HCT116 (cell line): Measurements from ENCODE around the gene FTO. TPM values are rescaled to one million over a fixed set of nuclear protein-coding genes. Genes with fewer than 3 reads are reported as not detected.

ENCODE experiments used
- ATAC-seq: fragments of 200-7000 bp; cut with Tn5 transposase; 2 replicates; pipeline ENCODE4 v1.9.1; 2020; ENCODE audit warnings: mild to moderate bottlenecking, moderate library complexity
- BruUV-seq: library from RNA; stranded (reverse); fragments of 400-500 nt; replicated peaks from 2 replicates; lab custom pipeline; 2021; lab: Mats Ljungman, UMichigan
- CTCF ChIA-PET: fragments of 300-600 bp; sonication (Branson Sonifier 250); formaldehyde crosslinking; loops from one replicate; lab custom pipeline; 2021; ENCODE audit warnings: antibody characterized with exemption; lab: Charles Lee
- POLR2A ChIA-PET: fragments of 300-600, 350-600 bp; sonication (Branson Sonifier 250); formaldehyde crosslinking; loops from one replicate; lab custom pipeline; 2021; ENCODE audit warnings: antibody characterized with exemption; lab: Charles Lee
- RAD21 ChIA-PET, 2 experiments: fragments of 300-600 bp; sonication (Branson Sonifier 250); formaldehyde crosslinking; loops; one replicate each; lab custom pipeline; 2023; ENCODE audit warnings: low total read pairs in 2 of 2; ENCODE audit not compliant: uncharacterized antibody in 2 of 2, unreplicated experiment in 2 of 2, low non-redundant PET in 1 of 2; lab: Charles Lee
- DNase-seq: peaks from one replicate; pipeline ENCODE4 v3.0.0-alpha.2; 2010; ENCODE audit warnings: low read depth, low spot score
- H2AFZ ChIP-seq: fragments of 200-600 bp; shearing (Covaris generic), sonication (generic); 2 replicates; pipeline ENCODE4 v1.6.1; 2017; ENCODE audit warnings: low read depth, mixed run types, mixed read lengths, antibody characterized with exemption, low read length; ENCODE audit not compliant: poor library complexity, severe bottlenecking
- H3K27ac ChIP-seq: 2 replicates; pipeline ENCODE4 v1.5.1; 2012; ENCODE audit warnings: low read depth, low read length
- H3K27me3 ChIP-seq: fragments of 200-600 bp; sonication (generic); 2 replicates; pipeline ENCODE4 v1.6.1; 2016; ENCODE audit warnings: mixed run types, low read length, mixed read lengths; ENCODE audit not compliant: insufficient read depth
- H3K36me3 ChIP-seq, 2 experiments: fragments of 200-500 bp in 1 of 2; fragments of 200-600 bp in 1 of 2; sonication (Bioruptor generic) in 1 of 2; sonication (generic) in 1 of 2; 2 replicates each; pipeline versions ENCODE4 v1.5.1 to v1.6.1; 2014 to 2016; ENCODE audit warnings: low read length in 2 of 2, inconsistent platforms in 1 of 2, mixed read lengths in 1 of 2, mixed run types in 1 of 2; ENCODE audit not compliant: insufficient read depth in 2 of 2, control insufficient read depth in 1 of 2
- H3K4me1 ChIP-seq, 2 experiments: fragments of 200-600 bp in 1 of 2; sonication (generic) in 1 of 2; 2 replicates each; pipeline versions ENCODE4 v1.5.1 to v1.6.1; 2012 to 2017; ENCODE audit warnings: low read length in 2 of 2, inconsistent platforms in 1 of 2, mild to moderate bottlenecking in 1 of 2, mixed read lengths in 1 of 2, mixed run types in 1 of 2, moderate library complexity in 1 of 2; ENCODE audit not compliant: insufficient read depth in 2 of 2, control insufficient read depth in 1 of 2
- H3K4me2 ChIP-seq: fragments of 200-600 bp; sonication (generic); 2 replicates; pipeline ENCODE4 v1.6.1; 2017; ENCODE audit warnings: mixed run types, low read length, mixed read lengths
- H3K4me3 ChIP-seq, 2 experiments: fragments of 200-600 bp in 1 of 2; sonication (generic) in 1 of 2; replicated peaks in 1 of 2; 2 replicates each; pipeline ENCODE4 v1.5.1; 2011 to 2016; ENCODE audit warnings: low read length in 2 of 2, control low read depth in 1 of 2, low read depth in 1 of 2, mild to moderate bottlenecking in 1 of 2, mixed read lengths in 1 of 2, mixed run types in 1 of 2
- H3K79me2 ChIP-seq: fragments of 200-600 bp; sonication (generic); 2 replicates; pipeline ENCODE4 v1.6.1; 2017; ENCODE audit warnings: mild to moderate bottlenecking, mixed run types, low read length, moderate library complexity, mixed read lengths; ENCODE audit not compliant: insufficient read depth
- H3K9ac ChIP-seq: fragments of 200-600 bp; sonication (generic); 2 replicates; pipeline ENCODE4 v1.6.1; 2016; ENCODE audit warnings: low read length, mixed read lengths
- H3K9me2 ChIP-seq: fragments of 200-600 bp; sonication (generic), shearing (Covaris generic); 2 replicates; pipeline ENCODE4 v1.6.1; 2017; ENCODE audit warnings: mixed run types, mild to moderate bottlenecking, moderate library complexity; ENCODE audit not compliant: insufficient read depth
- H3K9me3 ChIP-seq, 2 experiments: fragments of 200-500 bp in 1 of 2; fragments of 200-600 bp in 1 of 2; sonication (Bioruptor generic) in 1 of 2; sonication (generic) in 1 of 2; 2 replicates each; pipeline ENCODE4 v1.6.1; 2014 to 2017; ENCODE audit warnings: low read length in 2 of 2, mixed read lengths in 2 of 2, inconsistent platforms in 1 of 2, low read depth in 1 of 2, mild to moderate bottlenecking in 1 of 2, mixed run types in 1 of 2, moderate library complexity in 1 of 2; ENCODE audit not compliant: control insufficient read depth in 1 of 2, insufficient read depth in 1 of 2
- H4K20me1 ChIP-seq: fragments of 200-600 bp; sonication (generic), shearing (Covaris generic); 2 replicates; pipeline ENCODE4 v1.6.1; 2017; ENCODE audit warnings: mixed run types, mild to moderate bottlenecking, moderate library complexity; ENCODE audit not compliant: insufficient read depth
- CEBPB ChIP-seq: IDR thresholded peaks from 2 replicates; pipeline ENCODE4 v1.6.1; 2012; ENCODE audit warnings: low read depth
- EGR1 ChIP-seq: IDR thresholded peaks from 2 replicates; pipeline ENCODE4 v1.6.1; 2012; ENCODE audit warnings: low read depth
- ELF1 ChIP-seq: IDR thresholded peaks from 2 replicates; pipeline ENCODE4 v1.6.1; 2012; ENCODE audit warnings: low read depth, borderline replicate concordance
- EZH2 ChIP-seq: fragments of 200-600 bp; sonication (generic); IDR thresholded peaks from 2 replicates; pipeline ENCODE4 v1.6.1; 2017; ENCODE audit warnings: antibody characterized with exemption, mixed run types
- EZH2phosphoT487 ChIP-seq: fragments of 200-600 bp; IDR thresholded peaks from 2 replicates; pipeline ENCODE4 v1.6.1; 2018; ENCODE audit warnings: antibody characterized with exemption, borderline replicate concordance
- FOSL1 ChIP-seq: IDR thresholded peaks from 2 replicates; pipeline ENCODE4 v1.6.1; 2012; ENCODE audit warnings: low read depth
- MAX ChIP-seq: IDR thresholded peaks from 2 replicates; pipeline ENCODE4 v1.6.1; 2012
- POLR2A ChIP-seq: IDR thresholded peaks from 2 replicates; pipeline ENCODE4 v1.7.0; 2011; ENCODE audit warnings: borderline replicate concordance; ENCODE audit not compliant: insufficient read depth, insufficient read length; ENCODE audit errors: extremely low read depth
- RAD21 ChIP-seq: IDR thresholded peaks from 2 replicates; pipeline ENCODE4 v1.6.1; 2012; ENCODE audit warnings: low read depth, mild to moderate bottlenecking
- SP1 ChIP-seq: IDR thresholded peaks from 2 replicates; pipeline ENCODE4 v1.6.1; 2012; ENCODE audit warnings: low read depth
- ZBTB33 ChIP-seq: IDR thresholded peaks from 2 replicates; pipeline ENCODE4 v1.6.1; 2011; ENCODE audit warnings: mild to moderate bottlenecking, low read length, moderate library complexity; ENCODE audit not compliant: insufficient replicate concordance; ENCODE audit errors: extremely low read depth
- intact Hi-C: fragments of 100-400 bp; cut with micrococcal nuclease; formaldehyde crosslinking; loops from 2 replicates; pipeline ENCODE4 v1.10.0; 2022
- total RNA-seq: library from RNA; stranded (reverse); gene quantifications from one replicate; pipeline ENCODE4 v1.2.1, GENCODE V29; 2021; ENCODE audit not compliant: unreplicated experiment
- TF ChIP-seq, protein P1 (sequence below), 3 experiments: fragments of 200-600 bp in 1 of 3; sonication (generic) in 1 of 3; IDR thresholded peaks in 2 of 3; conservative IDR thresholded peaks in 1 of 3; 2 replicates each; pipeline ENCODE4 v1.5.1; 2012 to 2017; ENCODE audit warnings: low read depth in 2 of 3, low read length in 2 of 3, antibody characterized with exemption in 1 of 3, borderline replicate concordance in 1 of 3, control low read depth in 1 of 3, mild to moderate bottlenecking in 1 of 3, mixed read lengths in 1 of 3, mixed run types in 1 of 3, moderate library complexity in 1 of 3; ENCODE audit not compliant: insufficient read depth in 1 of 3
- TF ChIP-seq, protein P2 (sequence below): IDR thresholded peaks from 2 replicates; pipeline ENCODE4 v1.6.1; 2012

Gene FTO
- total RNA-seq, 1 experiment from 2014 or later: 55.2 TPM

DNA sequence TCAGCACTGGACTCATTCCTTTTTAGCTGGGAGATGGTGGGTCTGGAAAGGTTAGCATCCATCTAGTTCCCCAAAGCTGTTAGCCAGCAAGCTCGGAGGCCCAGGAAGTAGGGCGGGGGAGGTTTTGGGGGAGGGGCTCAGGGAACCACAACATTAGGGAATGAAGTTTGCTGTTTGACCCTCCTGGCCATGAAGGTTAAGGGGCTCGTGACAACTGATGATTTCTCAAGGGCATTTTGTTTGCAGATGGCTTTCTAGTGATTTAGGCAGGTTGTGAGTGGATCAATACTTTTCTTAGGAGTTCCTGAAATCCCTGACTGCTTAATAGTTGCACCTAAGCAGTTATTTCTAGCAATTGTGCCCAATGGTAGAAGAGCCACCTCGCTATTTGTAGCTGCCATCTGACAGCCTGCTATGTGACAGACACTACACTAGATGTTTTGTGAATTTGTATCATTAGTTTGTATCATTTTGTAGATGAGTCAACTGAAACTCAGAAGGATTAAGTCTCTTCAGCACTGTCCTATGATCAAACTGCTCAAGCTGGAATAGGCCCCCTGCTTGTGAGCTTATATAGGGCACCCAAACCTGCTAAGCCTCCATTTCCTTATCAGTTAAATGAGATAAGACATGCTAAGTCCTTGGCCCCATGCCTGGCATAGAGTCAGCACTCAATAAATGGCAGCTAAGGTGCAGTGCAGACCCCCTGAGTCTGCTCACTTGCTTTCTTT, 436.3 kb downstream of the FTO start:
- BruUV-seq: no TSS peak
- intact Hi-C loops: no loop called here
- POLR2A ChIA-PET: no interaction called here
- Histone ChIP-seq H4K20me1 (no peaks in the 10 kb centered on the region), H3K27me3 (peaks cover 12% of the 10 kb centered on the region; the same call in 1 of the 2 replicates), H3K4me3 (no peak overlapping the region), H2AFZ (no peak overlapping the region), H3K36me3 (no peaks in the 10 kb centered on the region), H3K4me2 (no peak overlapping the region), H3K27ac (no peak overlapping the region), H3K9me3 (no peaks in the 10 kb centered on the region), H3K79me2 (no peaks in the 10 kb centered on the region), H3K4me1 (no peaks in the 10 kb centered on the region), H3K9ac (no peak overlapping the region), H3K9me2 (no peaks in the 10 kb centered on the region)
- RAD21 ChIA-PET: no interaction called here
- DNase-seq (no peak), ATAC-seq (no peak)
- TF ChIP-seq EZH2 (no peak), RAD21 (no peak), EGR1 (no peak)
- TF ChIP-seq, protein P1, sequence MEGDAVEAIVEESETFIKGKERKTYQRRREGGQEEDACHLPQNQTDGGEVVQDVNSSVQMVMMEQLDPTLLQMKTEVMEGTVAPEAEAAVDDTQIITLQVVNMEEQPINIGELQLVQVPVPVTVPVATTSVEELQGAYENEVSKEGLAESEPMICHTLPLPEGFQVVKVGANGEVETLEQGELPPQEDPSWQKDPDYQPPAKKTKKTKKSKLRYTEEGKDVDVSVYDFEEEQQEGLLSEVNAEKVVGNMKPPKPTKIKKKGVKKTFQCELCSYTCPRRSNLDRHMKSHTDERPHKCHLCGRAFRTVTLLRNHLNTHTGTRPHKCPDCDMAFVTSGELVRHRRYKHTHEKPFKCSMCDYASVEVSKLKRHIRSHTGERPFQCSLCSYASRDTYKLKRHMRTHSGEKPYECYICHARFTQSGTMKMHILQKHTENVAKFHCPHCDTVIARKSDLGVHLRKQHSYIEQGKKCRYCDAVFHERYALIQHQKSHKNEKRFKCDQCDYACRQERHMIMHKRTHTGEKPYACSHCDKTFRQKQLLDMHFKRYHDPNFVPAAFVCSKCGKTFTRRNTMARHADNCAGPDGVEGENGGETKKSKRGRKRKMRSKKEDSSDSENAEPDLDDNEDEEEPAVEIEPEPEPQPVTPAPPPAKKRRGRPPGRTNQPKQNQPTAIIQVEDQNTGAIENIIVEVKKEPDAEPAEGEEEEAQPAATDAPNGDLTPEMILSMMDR (IDR thresholded peaks at IDR 0.05 in 2 of 3, conservative IDR thresholded peaks at IDR 0.05 in 1 of 3; ENCODE audit: borderline replicate concordance in 1 of 3, insufficient read depth in 1 of 3, low read depth in 2 of 3, low read length in 2 of 3): no peak
- CTCF ChIA-PET: no interaction called here

DNA sequence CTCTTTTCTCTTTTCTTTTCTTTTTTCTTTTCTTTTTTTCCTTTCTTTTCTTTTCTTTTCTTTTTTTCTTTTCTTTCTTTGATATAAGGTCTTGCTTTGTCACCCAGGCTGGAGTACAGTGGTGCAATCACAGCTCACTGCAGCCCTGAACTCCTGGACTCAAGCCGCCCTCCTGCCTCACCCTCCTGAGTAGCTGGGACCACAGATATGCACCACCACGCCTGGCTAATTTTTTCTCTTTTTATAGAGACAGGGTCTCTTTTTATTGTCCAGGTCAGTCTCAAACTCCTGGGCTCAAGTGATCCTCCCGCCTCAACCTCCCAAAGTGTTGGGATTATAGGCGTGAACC, 436.8 kb downstream of the FTO start:
- H3K36me3 ChIP-seq: no peaks in the 10 kb centered on the region
- H3K4me1 ChIP-seq: no peaks in the 10 kb centered on the region
- no peak overlapping the region for H3K4me3 ChIP-seq
- H2AFZ ChIP-seq: no peak overlapping the region
- H3K27me3 ChIP-seq: peaks cover 12% of the 10 kb centered on the region; the same call in 1 of the 2 replicates
- no peaks in the 10 kb centered on the region for H4K20me1 ChIP-seq
- ATAC-seq (no peak), DNase-seq (no peak)
- H3K9ac ChIP-seq: no peak overlapping the region
- H3K79me2 ChIP-seq: no peaks in the 10 kb centered on the region
- ChIA-PET POLR2A (no interaction called here), RAD21 (no interaction called here), CTCF (no interaction called here)
- H3K9me2 ChIP-seq: no peaks in the 10 kb centered on the region
- no peaks in the 10 kb centered on the region for H3K9me3 ChIP-seq
- BruUV-seq: no TSS peak
- intact Hi-C loops: no loop called here
- H3K4me2 ChIP-seq: no peak overlapping the region
- H3K27ac ChIP-seq: no peak overlapping the region
- no peak for TF ChIP-seq ELF1
- no peak for TF ChIP-seq EZH2
- TF ChIP-seq SP1: no peak
- no peak for TF ChIP-seq FOSL1
- no peak for TF ChIP-seq CEBPB
- no peak for TF ChIP-seq ZBTB33
- TF ChIP-seq EZH2phosphoT487: no peak
- no peak for TF ChIP-seq EGR1
- no peak for TF ChIP-seq MAX
- no peak for TF ChIP-seq POLR2A
- TF ChIP-seq, protein P2, sequence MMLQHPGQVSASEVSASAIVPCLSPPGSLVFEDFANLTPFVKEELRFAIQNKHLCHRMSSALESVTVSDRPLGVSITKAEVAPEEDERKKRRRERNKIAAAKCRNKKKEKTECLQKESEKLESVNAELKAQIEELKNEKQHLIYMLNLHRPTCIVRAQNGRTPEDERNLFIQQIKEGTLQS: no peak
